Stimulated activated naive CD4-positive, alpha-beta T cell (primary cell): Measurements from ENCODE around the gene FAM20B.
A peak's percentile ranks its signal among the peaks of the same experiment; 100 is the strongest.

ENCODE experiments used
- DNase-seq, 6 experiments: peaks; one replicate each; lab custom pipeline; 2025; lab: John Stamatoyannopoulos, UW

The FAM20B gene

DNA sequence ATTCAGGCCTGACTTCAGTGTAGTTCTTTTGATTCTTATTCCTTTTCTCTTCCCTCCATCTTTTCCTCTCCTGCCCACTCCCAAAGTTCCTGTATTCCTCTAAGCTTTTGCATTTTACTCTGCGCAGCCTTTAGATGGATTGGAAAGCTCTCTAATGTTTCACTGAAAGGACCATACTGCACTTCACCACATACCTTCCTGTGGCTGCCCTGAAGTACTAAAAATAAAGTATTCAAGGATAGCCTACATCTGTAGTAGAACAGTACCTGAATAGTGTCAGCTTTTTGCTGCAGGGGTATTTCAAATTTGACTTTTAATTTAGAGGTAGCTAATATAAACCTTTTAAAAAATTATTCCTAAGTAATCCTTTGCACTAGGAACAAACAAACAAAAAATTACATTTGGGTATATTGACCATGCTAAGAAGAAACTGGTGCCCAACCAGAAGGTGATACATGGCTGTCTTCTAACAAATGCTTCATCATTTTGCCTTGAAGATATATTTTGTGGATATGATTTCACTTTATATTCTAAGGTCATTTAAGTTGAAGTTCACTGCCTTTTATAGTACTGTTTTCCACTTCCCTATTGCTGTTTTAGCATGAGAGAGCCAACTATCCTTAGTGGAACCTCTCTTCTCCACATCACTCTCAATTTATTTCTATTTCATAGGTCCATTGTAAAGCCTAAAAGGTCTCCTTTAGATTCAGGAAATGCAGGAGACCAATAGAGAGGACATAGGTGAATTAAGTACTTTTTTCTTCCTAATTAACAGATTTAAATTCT, 22.8 kb downstream of the FAM20B start:
- no peak for DNase-seq

DNA sequence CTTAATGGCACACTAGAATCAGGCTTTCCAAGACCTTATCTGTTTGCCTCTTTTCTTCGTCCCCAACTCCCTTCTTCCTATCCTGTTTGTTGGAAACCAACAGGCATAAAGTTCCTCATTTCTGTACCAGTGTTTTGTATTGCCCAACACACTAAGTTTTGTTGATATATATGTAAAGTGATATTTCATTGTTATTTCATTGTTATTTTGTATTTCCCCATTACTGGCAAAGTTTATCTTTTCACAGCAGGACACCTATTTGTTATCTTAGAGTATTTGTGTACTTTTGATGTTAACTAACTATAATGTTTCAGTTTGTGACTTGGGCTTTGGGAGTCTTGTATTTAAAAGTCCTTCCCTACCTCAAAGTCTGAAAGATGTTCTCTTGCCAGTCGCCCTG, 27.1 kb downstream of the FAM20B start:
- DNase-seq = no peak

DNA sequence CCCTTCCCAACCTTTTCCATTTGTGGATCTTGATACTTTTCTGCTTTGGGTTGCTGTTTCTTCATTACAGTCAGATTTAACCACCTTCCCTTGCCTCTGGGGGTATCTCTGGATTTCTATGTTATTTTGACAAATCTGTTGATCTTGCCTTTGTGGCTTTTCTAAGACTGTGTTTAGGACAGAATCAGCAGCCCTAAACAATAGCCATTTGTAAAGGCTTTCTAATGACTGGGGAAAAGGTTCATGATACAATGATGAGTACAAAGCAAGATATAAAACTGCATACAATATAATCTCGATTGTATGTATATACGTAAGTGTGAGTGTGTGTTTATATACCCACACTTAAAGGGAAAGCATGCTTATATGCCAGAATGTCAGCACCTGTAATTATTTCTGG, 27.8 kb downstream of the FAM20B start:
- no peak for DNase-seq

DNA sequence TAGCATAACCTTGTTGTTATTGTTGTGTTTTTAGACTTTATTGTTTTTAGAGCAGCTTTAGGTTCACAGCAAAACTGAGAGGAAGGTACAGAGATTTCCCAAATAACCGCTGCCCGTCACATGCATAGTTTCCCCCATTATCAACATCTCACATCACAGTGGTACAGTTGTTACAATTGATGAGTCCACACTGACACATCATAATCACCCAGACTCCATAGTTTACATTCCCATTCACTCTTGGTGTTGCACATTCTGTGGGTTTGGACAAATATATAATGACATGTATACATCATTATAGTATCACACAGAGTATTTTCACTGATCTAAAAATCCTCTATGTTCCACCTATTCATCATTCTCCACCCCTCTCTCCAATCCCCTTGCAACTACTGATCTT, 30.2 kb downstream of the FAM20B start:
- no peak for DNase-seq

DNA sequence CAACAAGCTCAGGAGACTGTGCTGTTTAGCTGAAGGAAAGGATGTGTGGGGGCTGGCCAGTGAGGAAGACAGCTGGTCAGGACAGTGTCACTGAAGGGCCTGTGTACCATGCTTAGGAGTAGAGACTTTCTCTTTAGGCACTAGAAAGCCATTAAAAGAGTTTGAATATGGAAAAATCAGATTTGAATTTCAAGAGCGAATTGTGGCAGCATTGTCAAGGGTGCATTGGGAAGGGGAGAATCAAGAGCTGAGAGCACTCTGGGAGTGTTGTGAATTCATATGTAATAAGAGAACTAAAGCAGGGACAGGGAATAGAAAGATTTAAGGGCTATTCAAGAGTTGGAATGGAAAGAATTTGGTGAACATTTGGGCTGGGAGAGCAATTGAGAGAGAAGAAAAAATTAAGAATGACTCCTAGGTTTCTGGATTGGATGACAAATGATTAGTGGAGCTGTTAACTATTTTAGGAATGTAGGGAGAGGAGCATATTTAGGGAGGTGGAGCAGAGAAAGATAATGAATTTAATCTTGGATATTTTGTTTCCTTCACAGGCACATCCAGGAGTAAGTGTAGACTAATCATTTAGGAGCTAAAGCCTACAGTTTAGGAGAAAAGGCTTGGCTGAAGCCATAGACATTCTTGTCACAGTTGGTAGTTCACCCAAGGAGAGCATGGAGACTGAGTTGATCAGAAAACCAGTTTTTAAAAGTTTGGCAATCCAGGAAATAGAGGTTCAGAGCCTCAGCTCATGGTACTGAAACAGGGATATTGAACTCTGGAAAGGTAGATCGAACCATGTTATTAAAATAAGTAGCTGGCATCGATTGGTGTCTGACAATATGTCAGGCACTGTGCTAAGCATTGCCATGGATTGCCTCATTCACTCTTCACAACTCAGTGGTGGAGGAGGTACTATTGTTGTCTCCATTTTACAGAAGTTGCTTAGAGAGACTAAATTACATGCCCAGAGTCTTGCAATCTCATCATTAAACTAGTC, 33.1 kb downstream of the FAM20B start:
- DNase-seq = no peak

DNA sequence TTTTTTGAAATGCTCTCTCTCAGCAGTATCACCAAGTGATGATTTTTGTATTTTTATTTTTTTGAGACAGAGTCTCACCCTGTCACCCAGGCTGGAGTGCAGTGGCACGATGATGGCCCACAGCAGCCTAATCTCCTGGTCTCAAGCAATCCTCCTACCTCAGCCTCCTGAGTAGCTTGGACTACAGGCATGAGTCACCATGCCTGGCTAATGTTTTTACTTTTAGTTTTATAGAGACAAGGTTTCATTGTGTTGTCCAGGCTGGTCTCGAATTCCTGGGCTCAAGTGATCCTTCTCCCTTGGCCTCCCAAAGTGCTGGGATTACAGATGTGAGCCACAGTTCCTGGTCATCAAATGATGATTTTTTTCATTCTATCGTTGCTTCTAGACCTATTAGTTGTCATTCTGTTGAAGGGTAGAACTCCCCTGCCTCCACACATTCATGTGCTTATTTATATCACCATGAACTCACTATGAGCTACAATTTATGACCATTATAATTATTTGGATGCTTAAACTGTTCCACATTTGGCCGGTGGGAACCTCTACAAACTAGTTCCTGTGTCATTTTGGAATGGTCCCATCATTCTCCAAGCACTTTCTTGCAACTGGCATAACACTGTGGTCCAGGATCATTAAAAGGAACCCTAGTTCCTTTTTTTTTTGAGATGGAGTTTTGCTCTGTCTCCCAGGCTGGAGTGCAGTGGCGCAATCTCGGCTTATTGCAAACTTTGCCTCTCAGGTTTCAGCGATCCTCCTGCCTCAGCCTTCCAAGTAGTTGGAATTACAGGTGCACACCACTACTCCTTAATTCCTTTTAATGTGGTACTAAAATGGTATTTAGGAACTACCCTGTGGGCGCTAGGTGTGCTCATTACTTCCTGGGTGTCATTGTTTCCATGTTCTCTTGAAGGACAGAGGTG, 35.9 kb downstream of the FAM20B start:
- DNase-seq = no peak

DNA sequence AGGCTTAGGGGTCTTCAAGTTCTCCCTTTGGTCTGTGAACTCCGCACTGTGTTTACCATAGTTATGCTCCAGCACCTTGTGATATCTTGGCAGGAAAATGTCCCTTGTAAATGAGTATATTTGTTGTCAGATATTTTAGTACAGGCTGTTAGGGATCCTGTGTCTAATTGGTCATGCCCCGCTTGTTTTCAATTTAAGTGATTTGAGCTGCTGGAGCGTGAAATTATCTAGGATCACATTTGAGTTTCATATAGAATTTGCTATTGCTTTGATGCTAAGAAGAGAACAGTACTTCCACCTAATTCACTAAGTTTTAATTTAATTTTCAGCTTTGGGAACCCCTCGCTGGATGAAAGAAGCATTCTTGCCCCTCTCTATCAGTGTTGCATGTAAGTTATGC, 40.8 kb downstream of the FAM20B start:
- DNase-seq = no peak

DNA sequence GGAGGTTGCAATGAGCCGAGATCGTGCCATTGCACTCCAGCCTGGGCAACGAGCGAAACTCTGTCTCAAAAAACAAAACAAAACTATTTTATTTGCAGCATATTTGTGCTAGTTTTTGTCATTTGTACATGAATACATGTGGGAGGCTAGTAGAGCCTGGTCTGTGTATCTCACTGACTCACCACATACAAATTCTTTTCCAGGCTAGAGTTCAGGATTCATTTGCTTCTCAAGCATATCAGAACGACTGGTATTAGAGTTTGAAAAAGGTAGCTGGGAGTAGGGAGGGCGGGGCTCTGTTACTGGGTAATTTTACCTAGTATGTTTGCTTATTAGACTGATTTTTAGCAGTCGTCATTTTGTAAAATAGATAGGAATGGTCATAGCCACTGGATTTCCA, 51.7 kb downstream of the FAM20B start:
- no peak for DNase-seq

DNA sequence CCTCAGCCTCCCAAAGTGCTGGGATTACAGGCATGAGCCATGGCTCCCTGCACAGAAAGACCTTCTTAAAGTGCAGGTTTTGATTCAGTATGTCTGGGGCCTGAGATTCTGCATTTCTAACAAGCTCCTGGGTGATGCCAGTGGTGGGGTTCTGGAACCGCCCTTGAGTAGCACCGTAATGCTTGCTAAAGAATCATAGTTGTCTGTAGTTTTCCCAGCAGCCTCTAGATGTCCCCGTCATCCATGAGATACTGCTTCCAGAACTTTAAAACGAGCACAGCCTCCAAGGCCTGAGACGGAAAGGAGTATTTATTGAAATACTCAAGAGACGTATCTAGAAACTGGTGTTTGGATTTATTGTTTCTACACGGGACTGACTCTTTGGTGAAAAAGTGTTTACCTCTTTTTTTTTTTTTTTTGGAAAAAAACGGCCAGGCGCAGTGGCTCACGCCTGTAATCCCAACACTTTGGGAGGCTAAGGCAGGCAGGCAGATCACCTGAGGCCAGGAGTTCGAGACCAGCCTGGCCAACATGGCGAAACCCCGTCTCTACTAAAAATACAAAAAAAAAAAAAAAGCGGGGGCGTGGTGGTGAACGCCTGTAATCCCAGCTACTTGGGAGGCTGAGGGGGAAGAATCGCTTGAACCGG, 53.5 kb downstream of the FAM20B start:
- peak; percentile 23 to 62 (median 33) for DNase-seq

DNA sequence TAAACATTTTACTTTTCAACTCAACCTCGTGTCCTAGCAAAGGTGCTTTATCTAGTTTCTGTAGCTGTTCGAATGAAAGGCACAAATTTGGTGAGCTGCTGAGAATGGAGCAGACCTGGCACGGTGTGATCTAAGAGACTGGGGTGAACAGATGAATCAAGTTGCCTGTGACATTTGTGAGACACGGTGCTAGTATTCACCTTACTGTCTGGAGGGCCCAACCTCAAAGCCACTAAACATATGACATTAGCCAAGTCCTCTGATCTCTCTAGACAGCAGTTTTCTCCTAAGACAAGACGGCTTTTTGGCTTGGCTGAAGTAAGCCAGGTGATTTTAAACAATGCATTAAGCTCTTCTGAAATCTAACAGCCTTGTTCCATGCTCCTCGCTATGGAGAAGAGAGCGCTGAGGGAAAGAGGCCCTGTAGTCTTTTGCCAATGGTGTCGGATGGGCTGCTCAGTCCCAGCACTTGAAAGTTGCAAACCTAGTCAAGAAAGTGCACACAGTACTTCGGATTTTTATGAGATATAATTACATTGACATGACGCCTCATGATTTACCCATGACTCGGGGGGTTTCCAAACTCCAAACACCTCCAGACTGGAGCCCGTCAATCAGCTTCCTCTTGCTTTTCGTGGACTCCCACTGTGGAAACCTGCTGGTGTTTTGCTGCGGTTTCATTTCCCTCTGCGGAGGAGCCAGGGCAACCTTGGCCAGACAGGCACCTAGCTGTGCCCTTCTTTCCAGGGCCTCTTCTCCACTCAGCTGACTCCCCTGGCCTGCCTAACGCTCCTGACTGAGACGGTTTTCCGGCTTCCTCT, 55.4 kb downstream of the FAM20B start:
- peak; percentile 36 to 58 (median 44) for DNase-seq

DNA sequence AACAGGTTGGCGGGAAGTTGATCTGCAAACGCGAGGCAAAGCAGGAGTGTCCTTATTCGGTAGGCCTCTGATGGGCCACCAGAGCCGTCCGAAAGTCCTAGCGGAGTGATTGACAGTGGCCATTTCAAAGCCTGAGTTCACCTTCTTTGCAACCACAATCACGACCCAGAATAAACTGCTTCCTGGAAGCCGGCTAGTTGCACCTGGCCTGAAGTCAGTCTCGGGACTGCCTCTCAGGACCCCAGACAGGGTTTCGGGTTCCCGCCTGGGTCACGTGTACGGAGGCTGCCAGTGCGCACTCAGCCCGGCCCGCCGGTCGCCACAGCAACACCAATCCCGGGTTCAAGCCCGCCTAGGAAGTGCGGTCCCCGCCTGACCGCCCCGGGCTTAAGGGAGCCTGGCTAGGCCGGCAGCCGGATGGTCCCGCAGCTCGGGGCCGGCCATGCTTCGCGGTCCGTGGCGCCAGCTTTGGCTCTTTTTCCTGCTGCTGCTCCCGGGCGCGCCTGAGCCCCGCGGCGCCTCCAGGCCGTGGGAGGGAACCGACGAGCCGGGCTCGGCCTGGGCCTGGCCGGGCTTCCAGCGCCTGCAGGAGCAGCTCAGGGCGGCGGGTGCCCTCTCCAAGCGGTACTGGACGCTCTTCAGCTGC, 56.1 kb downstream of the FAM20B start, which contains the start of gene TOR3A:
TSS of gene TOR3A (plus strand) at position 384 of the 646 bp plus-strand sequence. CDS start at position 443, 59 bp downstream.
- DNase-seq = peak; percentile 37 to 57 (median 56)

DNA sequence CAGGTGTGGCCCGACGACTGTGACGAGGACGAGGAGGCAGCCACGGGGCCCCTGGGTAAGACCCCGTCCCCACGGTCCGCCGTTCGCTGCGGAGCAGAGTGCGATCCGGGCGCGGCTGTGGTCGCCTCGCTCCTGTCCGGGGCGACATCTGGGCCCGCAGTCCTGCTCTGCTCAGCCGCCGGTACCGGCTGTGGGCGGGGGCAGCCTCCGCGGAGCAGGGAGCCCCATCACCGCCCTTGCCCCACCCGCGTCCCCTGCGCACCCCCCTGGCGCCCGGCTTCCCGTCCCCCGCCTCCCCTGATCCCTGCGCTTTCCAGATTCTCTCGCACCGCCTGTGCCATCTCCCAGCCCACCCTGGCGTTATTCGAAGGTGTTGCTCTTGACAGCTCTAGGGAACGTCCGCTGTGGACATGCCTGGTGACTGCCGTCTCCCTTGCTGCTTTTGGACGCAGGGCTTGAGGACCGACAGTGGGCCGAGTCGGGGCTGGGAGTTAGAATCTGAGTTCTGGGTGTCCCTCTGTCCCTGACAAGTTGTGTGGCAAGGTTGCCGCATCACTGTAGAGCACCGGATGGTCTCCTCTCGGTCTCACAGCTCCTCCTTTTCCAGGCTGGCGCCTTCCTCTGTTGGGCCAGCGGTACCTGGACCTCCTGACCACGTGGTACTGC, 56.8 kb downstream of the FAM20B start:
- peak in 5 of 6 experiments; percentile 6 to 57 (median 18) for DNase-seq

DNA sequence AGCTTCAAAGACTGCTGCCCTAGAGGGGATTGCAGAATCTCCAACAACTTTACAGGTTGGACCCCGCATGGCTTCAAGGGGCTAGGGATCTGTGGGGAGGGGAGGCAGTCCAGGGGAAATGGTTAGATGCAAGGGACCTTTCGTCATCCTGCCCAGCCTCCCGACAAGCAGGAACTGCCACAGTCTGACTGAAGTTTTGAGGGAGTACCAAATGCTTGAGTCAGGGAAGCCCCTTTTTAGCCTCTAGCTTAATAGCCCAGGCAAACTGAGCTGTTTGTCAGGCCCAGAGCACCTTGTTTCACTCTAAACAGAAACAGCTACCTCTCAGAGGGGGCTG, 57.3 kb downstream of the FAM20B start:
- DNase-seq = peak in 3 of 6 experiments; percentile 13 to 41 (median 23)

DNA sequence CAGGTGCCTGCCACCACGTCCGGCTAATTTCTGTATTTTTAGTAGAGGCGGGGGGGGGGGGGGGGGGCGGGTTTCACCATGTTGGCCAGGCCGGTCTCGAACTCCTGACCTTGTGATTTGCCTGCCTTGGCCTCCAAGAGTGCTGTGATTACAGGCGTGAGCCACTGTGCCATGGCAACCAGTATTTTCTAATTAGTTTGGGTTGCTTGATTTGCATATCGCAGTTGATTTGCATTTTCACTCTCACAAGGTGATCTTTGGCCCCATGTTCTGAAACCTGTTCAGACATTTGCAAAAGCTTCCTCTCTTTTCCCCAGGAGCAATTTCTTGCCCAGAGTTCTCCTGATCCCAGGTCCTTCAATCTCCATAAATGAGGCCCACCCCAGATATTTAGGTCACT, 57.8 kb downstream of the FAM20B start:
- no peak for DNase-seq

DNA sequence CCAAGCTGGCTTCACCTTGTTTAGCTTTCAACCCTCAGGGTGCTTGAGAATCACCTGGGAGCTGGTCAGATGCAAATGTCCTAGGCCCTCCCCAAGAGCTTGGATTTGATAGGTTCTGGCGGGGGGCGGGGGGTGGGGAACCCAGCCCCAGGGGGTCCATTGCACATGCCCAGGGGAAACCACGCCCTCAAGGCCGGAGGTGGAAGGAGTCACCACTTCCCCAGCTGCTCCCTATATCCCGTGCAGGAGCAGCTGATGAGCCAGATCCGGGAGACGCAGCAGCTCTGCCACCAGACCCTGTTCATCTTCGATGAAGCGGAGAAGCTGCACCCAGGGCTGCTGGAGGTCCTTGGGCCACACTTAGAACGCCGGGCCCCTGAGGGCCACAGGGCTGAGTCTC, 62.0 kb downstream of the FAM20B start:
- DNase-seq = no peak

DNA sequence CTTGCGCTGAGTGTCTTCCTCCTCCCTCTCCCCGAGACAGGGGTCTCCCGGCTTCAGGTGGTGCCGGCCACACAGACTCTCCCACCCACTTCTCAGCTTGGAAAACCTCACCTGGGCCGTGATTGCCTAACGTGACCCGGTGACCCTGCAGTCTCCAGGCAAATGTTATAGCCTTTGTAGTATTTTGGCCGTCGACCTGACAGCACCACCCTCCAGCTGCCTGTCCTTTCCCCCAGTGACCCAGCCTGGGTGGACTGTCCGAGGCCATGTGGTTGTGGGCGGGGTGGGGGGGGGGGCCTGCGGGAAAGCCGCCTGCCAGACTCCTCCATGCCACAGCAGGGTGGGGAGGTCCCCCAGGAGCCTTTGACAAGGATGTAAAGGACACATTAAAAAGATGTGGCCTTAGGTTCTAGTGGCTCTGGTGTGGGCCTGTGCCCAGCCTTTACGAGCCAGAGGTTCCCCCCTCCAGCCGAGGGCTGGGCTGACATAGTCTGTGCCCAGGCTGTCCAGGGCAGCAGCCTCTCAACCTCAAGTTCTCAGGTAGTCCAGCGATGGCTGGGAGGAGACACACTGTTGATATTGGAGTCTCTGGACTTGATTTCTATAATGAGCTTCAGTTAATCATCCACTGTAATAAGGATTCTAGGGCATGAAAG, 64.3 kb downstream of the FAM20B start:
- no peak for DNase-seq

DNA sequence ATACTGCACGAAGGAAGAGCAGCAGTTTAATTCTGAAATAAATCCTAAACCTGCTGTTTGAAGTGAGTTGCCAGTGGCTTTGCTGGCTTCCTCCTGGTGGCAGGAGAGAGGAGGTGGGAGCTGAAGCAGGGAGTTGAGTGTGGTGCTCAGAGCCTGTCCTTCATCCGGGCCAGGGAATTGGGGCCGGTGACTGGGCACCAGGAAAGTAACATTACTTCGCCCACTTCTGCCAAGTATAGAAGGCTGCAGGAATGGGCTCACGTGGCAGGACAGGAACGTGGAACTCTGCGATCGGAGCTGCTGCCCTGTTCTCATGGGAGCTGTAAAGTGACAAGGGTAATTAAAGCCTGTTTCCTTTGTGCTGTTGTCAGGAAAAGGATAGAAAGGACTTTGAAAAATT, 64.8 kb downstream of the FAM20B start:
- DNase-seq = no peak

DNA sequence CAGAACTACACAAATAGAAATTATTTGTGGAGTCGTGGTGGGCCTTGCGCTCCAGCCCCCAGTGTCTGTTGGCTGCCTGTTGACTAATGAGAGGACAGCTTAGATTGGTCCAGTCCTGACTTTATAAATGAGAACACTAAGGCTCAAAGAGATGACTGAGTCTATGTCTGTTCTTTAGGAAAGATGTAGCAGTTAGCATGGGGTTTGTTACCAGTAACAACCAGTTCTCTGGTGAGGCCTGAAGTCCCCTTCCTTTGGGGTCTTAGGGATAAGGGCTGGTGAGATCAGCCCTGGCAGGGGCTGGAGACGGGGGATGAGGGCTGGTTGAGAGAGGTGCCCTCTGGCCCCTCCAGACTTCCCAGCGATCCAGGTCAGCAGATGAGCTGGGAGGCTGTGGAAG, 65.2 kb downstream of the FAM20B start:
- DNase-seq = no peak

DNA sequence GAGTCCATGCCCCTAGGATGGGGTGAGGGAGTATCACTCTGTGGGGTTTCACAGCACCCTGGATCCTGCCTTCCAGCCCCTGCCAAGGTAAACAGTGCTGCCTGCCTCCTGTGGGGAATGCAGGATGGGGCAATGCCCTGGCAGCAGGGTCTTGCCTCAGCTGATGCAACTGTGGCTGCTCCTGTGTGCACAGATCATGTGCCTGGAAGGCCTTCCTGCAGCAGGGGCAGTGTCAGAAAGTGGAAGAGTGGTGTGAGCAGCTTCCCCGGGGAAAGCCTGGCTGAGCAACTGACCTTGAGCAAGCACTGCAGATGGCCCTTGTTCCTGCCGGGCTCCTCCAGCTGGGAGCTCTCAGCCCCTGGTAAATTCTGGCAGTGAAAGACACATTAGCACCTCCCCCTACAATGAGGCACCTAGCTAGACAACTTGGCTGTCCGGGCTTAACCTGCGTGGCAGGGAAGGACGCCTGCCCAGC, 66.0 kb downstream of the FAM20B start:
- no peak for DNase-seq
